Daoy (cell line): ENCODE data around the gene RCBTB1. TPM values are rescaled to one million over a fixed set of nuclear protein-coding genes. Genes with fewer than 3 reads are reported as not detected.

Source experiments
- DNase-seq: peaks from one replicate; pipeline ENCODE4 v3.0.0-alpha.2; 2015; ENCODE audit warnings: low read depth
- total RNA-seq: library from RNA; depleted of rRNA; stranded (reverse); fragments of >200 nt; shearing (Covaris generic); gene quantifications from 2 replicates; pipeline ENCODE4 v1.2.3, GENCODE V29; 2014

RCBTB1 gene
- total RNA-seq, 1 experiment from 2014 or later, result 5.0 TPM

GRCh38 chr13:49559006-49559405, 26.4 kb downstream of the RCBTB1 start:
- no peak for DNase-seq

DNA sequence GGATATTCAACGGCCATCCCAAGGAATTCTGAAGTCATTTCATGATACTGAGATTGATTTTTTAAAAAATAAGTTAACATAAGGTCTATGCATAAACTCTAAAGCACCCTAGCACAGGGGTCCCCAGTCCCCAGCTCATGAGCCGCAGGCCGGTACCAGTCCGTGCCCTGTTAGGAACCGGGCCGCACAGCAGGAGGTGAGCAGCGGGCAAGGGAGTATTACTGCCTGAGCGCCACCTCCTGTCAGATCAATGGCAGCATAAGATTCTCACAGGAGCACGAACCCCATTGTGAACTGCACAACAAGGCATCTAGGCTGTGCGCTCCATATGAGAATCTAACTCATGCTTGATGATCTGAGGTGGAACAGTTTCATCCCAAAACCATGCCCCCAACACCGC, 31.0 kb downstream of the RCBTB1 start:
- no peak for DNase-seq

DNA sequence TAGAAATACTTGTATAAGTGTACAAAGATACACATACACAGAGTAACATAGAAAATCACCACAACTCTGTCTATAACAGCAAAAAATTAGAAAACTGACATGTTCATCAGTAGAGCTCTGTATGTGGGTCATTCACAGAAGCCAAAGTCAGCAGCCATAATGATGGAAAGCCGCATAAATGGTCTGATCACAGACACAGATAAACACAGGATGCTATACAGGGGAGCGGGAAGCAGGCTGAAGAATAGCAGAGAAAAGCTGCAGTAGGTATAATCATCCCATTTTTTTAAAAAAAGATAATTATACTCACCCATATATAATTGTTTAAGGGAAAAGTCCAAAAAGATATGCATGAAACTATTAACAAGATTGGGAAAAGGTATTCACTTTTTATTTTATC, 31.5 kb downstream of the RCBTB1 start:
- no peak for DNase-seq

- no peak for DNase-seq
Measured at GRCh38 chr13:49550942-49551644, 34.3 kb downstream of the RCBTB1 start.

GRCh38 chr13:49549289-49549688, 36.1 kb downstream of the RCBTB1 start:
- DNase-seq, result no peak

DNA sequence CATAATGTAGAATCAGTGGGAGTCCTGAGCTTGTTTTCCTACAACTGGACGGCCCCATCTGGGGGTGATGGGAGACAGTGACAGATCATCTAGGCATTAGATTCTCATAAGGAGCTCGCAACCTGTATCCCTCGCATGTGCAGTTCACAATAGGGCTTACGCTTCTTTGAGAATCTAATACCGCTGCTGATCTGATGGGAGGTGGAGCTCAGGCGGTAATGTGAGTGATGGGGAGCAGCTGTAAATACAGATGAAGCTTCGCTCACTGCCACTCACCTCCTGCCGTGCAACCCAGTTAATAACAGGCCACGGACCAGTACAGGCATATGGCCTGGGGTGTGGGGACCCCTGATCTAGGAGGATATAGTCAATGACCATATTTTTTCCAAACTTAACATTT, 38.8 kb downstream of the RCBTB1 start:
- DNase-seq, result no peak

GRCh38 chr13:49545661-49546060, 39.7 kb downstream of the RCBTB1 start:
- DNase-seq, result no peak

- DNase-seq, result no peak
Measured at GRCh38 chr13:49543656-49544055, 41.7 kb downstream of the RCBTB1 start.

GRCh38 chr13:49540552-49540951, 44.8 kb downstream of the RCBTB1 start:
- peak; percentile 37 for DNase-seq

- DNase-seq, result no peak
Measured at GRCh38 chr13:49539746-49540145, 45.6 kb downstream of the RCBTB1 start.

- no peak for DNase-seq
Measured at GRCh38 chr13:49539313-49539712, 46.0 kb downstream of the RCBTB1 start.

- DNase-seq, result no peak
Measured at GRCh38 chr13:49538404-49538803, 47.0 kb downstream of the RCBTB1 start.

- DNase-seq, result no peak
Measured at GRCh38 chr13:49536144-49536873, 49.0 kb downstream of the RCBTB1 start.

GRCh38 chr13:49533591-49534269, 51.6 kb downstream of the RCBTB1 start:
- DNase-seq, result no peak

DNA sequence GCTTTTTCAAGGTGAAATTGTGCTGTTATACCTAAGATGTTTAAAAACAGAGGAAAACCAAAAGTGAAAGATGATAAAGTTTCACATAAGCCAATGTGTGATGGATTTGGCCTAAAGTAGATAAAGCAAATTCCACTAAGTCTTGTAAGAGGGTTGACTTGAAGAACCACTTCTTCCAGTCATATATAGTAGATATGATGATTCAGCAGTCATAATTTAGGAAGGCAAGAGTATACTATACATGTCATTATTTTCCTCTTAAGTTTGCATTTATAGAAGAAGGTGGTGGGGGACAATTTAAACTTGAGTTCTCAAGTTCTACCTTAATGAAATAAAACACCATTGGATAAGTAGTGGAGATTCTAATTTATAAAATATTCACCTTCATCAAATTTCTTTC, 52.3 kb downstream of the RCBTB1 start:
- DNase-seq, result no peak

DNA sequence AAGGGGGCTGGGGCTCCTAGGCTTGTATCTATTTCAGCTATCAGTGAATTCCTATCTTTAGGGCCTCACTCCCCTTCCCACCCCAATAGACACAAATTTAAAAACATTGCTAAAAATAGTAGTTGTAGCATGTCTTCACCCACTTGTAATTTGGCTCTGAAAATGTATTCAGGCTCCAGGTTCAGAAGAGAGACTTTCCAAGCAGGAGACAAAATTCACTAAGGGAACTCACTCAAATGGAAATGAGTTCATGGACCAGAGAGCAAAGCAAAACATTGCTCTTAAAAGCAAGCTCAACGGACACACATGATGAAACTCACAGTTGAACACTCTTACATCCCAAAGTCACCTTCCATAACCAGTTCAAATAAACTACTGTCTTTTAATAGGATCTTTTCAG, 52.8 kb downstream of the RCBTB1 start:
- no peak for DNase-seq

GRCh38 chr13:49530457-49530856, 54.9 kb downstream of the RCBTB1 start:
- no peak for DNase-seq

GRCh38 chr13:49528161-49528560, 57.2 kb downstream of the RCBTB1 start:
- no peak for DNase-seq

DNA sequence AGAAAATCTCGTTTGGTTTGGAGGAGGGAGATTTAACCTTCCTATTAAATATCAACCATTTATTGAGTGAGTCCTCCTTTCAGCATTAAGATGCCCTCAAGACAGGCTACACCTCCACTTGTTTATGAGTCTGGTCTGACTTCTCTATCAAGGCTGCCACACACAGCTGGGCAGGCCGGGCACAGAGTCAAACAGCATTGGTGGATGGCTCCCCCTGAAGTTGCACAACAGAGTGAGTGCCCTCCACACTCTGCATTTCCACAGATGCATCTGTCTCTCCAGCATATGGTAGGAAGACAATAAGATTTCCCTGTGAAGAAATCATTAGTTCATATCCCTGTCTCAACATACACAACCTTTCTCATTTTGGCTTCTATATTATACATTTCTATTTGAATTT, 58.2 kb downstream of the RCBTB1 start:
- no peak for DNase-seq

GRCh38 chr13:49524740-49525501, 60.4 kb downstream of the RCBTB1 start:
- no peak for DNase-seq

- DNase-seq, result no peak
Measured at GRCh38 chr13:49521224-49521623, 64.1 kb downstream of the RCBTB1 start.

DNA sequence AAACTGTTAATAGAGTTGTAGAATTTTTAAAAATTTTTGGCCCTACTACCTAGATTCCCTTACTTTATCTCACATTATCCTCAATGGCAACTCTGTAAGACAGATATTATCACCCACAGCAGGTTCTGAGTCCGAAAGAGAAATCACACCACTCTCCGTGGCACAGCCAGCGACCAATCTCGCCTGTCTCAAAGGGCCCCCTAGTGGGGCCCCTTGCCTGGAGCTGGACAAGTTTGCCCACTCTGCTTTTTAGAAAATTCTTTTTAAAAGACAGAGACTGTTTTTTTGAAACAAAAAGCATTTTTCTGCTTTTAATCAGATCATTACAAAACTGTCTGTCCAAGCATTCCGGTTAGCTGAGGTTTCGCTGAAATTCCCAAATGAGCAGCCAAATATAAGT, 67.9 kb downstream of the RCBTB1 start:
- no peak for DNase-seq
